Measurements from ENCODE around the gene MAN1C1.
"Not testable (repeated sequence)": the region's sequence is repeated elsewhere in the genome, so short reads cannot be mapped to it uniquely, and the experiment has no call there.

The MAN1C1 gene

DNA sequence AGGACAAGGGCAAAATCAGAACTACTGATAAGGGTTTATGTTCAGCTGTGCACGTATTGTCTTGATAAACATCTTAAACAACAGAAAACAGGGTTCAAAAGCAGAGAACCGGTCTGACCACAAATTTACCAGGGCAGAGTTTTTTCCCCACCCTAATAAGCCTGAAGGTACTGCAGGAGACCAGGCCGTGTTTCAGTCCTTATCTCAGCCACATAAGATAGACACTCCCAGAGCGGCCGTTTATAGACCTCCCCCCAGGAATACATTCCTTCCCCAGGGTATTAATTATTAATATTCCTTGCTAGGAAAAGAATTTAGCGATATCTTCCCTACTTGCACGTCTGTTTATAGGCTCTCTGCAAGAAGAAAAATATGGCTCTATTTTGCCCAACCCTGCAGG is 19.6 kb downstream of the MAN1C1 start:
- not testable (repeated sequence) for DNase-seq

DNA sequence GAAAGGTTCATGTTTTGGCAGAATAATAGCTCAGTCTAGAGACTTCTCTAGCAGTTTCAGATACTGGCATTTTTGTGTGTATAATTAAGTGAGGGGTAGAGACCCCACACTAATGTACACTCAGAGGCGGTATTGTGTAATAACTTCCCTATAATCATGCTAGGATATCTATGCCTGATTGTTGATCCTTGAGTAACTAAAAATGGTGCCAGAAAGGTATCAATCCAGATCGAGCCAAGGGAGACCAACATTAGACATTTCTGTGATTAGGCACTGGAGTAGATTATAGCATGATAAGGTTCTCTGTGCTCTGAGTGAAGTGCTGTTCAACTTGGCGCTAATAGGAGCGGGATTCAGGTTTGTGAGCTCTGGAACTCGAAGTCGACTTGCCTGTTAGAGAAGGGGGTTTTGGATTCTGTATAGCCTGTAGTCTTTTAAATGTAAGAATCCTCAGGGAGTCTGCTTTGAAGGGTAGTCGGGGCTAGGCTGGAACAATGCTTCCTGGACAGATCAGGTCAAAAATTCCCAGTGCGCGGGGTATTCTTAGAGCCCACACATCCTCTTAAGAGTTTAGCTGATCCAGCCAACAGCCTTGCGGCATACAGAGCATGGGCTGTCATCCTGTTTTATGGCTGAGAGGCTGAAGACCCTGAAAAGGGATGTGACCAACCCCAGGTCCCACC is 24.2 kb downstream of the MAN1C1 start:
- no peak for DNase-seq

DNA sequence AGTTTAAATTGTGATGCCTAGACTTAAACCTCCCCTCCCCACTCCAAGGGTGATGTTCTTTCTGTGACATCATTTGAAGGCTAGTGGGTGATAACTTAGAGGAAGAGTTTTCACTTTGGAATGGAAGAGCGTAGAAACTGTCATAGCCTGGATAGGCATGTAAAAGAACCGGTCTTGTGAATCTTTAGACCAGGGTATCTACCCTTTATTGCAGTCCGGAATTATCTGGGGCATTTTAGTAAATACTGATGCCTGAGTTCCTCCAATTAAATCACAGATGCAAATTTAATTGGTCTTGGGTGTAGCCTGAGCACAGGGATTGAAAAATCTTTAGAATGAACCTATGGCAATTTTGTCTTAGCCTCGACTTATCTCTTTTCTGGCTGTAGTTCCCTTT is 24.7 kb downstream of the MAN1C1 start:
- DNase-seq, result no peak

DNA sequence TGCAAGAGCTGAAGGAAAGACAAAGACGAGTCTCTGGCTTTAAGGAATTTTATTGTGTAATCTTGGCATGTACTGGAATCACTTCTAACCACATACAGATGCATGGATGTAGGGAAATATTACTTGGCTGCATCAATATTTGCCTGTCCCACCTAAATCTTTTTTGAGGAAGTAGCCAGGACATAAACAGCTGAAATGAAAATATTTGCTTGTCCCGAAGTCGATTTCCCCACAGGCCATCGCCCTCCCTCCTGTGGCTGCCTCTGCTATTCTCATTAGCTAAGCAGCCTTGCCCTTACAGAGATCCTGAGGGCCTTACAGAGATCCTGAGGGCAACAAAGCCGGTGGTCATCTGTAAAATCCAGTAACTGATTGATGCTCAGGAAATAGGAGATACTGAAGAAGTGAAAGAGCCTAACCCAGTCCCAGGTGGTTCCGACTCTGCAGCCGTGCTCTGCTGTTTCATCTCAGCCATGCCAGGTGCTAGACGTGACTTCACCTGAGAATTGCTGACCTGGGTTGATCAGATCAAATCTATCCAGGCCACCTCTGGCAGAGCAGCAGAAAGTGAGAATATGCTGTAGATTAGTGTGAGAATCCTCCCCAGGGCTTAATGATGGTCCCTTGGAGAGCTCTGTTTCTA is 25.5 kb downstream of the MAN1C1 start:
- DNase-seq, result no peak

DNA sequence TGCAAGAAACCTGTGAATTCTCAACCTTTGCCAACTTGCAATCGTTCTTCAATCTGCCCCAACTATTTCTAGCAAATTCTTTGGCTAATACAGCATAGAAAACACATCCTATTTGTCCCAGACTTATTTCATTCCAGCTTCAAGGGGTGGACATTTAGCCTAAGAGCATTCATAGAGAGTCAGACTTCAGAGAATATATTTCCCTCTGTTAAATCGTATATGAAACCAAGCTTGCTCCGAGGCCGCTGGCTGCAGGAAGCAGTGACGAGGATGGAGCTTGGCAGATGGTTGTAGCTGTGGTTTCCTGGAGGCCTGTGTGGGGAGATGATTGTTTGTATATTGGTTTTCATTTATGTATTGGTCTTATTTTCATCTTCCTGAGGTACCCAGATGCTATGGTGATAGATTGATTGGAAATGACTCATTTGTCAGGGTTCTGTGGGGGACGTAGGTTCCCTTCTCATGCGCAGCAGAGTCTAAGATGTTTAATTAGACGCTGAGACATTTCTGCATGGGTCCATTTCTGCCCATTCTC is 26.1 kb downstream of the MAN1C1 start:
- DNase-seq, result peak; percentile 57

DNA sequence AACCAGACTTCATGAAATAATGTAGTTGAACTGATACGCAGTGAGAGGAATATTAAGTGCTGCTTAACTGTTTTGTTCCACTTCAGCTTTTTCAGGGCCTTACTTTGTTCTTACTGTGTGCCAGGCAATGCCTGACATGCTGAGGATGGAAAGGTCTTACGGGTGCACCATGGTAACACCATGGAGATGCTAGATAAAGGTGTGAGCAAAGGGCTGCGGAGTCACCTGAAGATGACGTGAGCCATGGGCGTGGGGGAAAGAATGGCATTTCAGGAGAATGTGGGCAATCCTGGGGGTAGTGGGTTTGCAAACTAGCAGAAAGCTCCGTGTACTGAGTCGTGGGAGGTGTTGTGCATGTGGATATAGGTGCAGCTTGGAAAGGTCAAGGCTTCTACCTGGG is 27.3 kb downstream of the MAN1C1 start:
- no peak for DNase-seq

DNA sequence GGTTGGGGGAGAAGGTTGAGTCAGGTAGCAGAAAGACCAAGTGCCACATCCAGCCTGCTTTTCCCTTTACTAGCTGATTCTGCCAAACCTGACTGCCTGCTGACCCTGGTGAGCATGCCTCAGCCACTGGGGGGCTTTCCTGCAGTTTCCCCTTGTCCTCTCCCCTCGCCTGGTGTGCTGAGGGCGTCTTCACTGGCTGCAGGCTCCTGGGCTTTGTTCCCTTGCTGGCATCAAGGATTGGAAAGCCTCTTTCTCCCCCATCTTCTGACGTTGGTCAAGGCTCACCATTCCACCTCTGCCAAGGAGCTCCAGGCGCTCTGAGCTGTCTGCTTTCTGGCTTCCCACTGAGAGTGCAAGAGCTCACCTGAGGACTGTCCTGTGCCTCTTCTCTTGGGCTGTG is 28.4 kb downstream of the MAN1C1 start:
- DNase-seq, result no peak

DNA sequence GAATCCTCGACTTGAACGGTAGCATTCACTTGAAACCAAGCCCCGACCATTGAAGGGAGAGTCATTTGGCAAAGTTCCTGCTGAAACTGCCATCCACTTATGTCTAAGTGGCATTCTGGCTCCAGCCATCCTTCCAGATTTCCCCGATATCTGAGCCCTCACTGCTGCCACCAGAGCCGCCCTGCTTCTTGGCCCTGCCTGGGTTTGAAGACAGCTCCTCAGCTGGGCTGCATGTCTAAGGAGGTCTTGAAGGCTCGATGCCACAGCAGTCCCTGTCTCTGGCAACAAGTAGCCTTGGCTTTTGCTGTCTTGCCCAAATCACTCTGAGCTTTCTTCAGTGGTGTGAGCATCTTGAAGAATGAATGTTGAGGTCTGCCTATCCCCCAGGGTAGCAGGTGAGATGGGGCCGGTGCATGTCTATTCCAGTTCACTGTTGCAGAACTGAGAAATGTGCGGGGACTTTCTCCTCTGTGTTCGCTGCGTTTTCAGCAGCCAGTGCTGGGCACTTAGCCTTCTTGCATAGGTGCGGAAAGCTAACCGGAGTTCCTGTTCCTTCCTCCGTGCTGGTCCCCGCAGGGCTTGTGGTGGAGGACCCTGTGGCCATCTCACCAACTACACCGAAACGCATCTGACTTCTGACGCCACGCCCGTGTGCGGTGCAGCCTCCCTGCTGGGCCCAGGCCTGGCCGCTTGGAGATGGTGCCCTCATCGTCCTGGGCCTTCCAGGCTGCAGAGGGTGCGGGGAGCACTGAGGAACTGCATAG is 29.2 kb downstream of the MAN1C1 start:
- DNase-seq, result no peak

DNA sequence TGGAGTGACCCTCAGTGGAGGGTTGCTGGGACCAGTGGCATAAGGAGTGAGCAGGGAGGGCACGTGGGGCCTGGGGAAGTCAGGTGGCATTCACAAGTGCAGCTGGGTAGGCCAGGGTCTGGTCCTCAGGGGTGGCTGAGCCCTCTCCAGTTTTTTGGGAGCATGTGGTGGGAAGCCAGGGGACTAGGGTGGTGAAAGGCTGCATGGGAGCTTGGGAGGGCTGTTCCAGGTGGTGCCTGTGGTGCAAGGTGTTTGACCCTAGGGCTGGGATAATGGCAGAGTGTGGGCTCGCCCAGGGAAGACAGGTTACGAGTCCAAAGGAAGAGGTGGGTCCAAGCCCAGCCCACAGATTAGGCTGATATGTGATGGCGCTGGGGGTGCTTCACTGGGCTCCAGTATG is 30.5 kb downstream of the MAN1C1 start:
- DNase-seq, result no peak

DNA sequence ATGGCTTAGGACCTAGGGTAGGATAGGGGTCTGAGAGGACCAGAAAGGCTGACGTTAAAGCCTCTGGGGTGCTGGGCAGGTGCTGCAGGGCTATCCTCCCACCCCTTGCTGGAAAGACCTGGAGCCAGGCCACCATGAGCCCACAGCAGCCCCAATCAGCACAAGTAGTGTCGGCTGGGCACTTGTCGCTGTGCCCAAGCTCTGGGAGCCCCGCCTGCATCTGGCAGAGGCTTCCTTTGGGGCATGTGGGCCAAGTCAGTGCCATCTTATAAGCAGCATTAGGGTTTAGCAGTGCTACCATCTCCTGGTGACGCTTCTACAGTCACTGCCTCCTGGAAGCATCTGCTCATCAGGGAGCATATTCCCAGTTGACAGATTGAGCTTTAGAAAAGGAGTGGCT is 31.3 kb downstream of the MAN1C1 start:
- no peak for DNase-seq

DNA sequence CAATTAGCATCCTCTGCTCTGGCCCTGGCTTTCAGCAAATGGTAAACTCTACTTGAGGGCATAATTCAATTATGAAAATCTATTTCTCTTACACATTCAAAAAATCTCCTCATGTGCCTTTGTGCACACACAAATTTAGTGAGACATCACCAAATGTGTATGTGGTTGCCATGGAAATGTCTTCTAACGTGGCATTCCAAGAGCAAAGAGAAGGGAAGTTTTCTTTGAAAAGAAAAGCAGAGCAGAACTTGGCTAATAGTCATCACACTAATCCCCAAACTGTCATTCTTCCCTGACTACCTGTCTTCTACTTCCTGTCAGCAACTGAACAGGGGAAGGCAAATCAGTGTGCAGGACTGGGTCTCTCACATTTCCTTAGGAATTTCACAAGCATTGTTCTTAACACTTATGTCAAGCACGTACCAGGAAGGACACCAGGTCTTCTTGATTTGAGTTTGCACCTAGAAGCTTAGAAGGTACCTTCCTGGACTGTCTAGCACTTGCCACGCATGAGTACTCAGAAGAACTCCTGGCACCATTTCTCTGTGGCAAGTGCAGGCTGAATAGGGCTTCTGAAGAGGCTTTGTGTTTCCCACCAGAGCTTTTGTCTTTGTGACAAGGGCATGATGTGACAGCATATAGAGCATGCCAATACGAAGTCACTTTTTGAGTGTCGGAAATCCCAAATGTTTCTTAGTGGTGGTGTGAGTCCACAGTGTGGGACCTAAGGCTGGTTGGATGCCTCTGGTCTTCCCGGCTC is 32.3 kb downstream of the MAN1C1 start:
- DNase-seq, result no peak

DNA sequence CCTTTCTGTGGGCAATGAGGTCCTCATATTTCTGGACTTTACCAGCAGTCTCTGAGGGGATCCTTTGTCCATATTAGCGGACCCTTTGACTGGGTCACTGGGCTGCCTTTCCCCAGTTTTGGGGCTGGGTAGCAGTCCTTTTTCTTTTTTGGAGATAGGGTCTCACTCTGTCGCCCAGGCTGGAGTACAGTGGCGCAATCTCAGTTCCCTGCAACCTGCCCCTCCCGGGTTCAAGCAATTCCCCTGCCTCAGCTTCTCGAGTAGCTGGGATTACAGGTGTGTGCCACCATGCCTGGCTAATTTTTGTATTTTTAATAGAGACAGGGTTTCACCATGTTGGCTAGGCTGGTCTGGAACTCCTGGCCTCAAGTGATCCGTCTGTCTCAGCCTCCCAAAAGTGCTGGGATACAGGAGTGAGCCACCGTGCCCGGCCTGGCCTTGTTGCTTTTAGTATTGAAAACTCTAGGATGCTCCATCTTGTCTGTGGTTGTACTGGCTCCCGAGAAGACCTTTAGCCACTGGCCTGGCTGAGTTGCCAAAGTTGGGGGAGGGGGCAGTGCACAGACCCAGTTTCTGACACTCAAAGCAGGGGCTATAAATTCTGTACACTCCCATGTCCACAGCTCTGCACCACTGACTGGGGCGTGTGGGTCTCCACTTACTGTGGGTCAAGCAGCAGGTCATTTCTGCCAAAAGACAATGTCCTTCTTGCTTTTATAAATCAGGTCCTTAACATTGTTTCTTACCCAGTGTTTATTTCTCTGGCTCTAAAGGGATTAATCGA is 33.1 kb downstream of the MAN1C1 start:
- DNase-seq, result no peak

DNA sequence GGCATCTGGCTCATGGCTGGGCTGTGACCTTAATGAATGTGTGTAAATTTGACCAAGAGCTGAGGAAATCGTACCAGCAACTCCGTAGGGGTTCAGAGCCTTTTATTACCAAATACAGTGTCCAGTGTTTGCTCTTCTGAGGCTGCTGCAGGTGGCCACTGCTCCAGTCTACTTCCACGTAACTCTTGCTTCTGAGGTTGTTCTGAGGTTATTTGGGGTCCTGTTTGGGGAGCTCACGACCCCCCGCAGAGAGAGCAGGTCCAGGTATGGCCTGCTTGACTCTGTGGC is 33.6 kb downstream of the MAN1C1 start:
- DNase-seq, result no peak

DNA sequence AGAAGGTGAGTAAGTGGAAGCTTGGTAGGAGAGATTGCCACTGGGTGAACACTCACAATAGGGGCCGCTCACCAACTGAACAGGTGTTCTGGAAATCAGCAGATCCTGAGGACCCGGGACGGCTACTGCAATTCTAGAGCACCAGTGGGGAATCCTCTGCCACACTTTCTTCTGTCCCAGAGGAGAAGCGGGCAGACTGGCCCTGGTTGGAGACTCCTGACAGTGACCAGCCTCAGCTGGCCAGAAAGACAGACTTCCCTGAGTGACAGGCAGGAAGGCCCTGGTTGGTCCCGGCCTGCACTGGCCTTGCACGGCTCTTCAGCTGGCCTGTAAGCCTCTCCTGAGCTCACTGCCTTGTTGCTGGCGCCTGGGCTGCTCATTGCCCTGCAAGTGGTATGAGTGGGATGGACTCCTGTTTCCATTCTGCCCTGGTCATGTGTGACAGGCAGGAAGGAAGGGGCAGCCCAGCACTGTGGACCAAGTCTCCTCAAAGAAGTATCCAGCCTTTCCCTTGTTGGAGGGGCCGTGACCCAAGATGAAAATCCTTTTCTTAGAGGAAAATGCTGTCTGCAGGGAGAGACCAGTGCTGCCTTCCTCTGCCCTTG is 34.5 kb downstream of the MAN1C1 start:
- DNase-seq, result no peak

DNA sequence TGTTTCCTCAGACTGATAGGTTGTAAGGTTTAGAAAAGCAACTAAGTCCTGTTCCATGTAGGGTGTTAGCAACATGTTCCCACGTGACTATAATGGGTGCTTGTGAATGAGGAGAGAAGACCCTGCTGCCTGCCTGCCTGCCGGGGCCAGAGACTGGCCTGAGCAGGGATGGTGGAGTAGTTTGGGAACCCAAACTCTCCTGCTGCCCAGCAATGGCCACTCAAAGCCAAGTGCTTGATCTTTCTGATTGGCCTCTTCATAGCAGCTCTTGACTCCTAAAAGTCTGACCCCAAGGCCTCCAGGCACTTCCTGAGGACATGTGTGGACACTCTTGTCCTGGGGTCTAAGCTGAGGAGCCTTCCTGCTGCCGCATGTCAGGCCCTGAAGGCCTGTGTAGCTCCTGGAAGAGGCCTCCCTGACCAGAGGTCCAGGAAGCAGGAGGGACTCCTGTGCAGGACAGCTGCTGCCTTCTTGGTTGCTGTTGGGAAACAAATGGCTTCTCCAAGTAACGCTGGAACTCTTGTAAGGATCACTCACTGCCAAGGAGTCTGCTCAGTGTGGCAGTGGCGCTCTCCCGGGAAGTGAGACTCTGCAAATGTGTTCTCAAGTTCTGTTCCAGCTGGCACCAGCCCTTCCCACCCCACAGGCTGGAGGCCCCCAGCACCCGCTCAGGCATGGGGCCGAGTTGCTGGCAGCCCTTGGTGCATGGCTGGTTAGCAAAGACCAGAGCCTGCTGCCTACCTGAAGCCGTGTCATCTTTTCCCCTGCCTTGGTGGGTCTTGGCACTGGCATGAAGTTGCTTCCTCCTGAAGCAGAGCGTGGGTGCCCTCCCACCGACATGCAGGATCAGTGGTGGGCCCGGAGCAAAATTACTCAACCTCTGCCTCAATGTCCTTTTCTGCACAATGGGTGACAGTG is 35.5 kb downstream of the MAN1C1 start:
- DNase-seq, result no peak

DNA sequence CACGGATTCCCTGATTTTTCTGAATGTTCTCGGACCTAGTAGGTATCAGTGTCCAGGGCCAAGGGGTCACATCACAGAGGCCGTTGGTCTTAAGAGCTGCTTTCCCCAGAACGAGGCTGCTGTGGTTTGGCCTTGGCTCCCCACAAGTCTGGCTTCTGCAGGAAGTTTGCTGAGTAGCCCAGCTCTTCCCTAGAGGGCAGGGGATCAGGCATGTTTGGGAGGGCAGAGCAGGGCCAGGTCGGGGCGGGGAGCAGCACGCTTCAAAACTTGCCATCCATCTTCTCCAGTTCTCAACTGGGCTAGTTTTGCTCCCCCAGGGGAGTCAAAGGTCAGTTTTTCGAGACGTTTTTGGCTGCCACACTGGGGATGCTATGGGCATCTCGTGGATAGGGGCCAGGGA is 37.0 kb downstream of the MAN1C1 start:
- no peak for DNase-seq

DNA sequence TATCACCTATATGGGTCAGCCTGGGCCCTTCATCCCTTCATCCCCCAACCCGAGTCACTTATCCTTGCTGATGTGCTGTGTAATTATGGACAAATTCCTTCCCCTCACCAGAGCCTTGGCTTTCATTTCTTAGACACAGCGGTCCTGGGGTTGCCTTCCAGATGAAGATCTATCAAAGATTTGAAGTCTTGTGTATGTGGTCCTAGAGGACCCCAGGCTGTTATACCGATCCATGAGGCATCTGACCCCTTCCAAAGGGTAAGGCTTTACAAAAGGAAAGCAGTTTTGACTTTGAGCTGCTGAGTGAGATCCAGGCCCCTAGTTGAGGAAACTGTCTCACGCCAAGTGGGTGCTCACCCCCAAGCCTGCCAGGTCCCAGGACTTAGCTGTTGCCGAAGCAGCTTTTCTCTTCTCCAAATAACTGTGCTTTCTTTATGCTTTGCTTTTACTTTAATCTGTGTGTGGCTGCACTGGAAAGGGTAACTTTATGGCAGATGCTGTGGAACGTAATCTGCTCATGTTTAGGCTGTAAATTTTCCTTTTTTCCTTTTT is 37.6 kb downstream of the MAN1C1 start:
- DNase-seq, result no peak

DNA sequence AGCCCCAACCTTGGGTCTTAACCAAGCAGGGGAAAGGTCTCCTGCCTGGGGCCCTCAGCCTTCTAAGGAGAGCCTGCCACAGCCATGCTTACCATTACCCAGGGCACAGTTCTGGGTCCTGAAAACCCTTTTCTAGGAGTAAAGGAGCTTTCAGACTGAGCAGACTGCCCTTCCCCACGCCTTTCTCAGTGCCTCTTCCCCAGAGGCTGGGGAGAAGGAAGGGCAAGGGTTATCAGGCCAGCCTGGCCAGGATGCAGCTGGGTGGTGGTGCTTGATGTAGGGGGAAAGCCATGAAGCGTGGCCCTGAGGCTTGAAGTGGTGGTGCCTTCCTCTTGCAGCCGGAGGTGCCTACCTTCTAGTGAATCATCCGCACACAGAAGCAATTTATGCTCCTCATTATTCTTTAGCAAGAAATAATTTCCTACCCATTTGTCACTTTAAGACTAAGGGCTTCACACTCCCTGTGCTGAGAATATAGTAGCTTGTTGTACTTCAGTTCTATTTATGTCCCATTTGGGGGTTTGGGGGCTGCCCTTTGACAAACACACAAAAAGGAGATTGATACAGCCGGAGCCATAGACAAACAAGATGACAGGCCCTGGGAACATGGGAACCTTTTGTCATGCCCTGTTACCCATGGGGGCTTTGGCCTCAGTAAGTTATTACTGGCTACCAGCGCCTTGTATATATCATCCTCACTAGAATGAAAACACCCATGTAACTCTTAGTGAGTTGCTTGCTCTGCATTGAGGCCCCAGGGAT is 40.7 kb downstream of the MAN1C1 start:
- DNase-seq, result no peak

DNA sequence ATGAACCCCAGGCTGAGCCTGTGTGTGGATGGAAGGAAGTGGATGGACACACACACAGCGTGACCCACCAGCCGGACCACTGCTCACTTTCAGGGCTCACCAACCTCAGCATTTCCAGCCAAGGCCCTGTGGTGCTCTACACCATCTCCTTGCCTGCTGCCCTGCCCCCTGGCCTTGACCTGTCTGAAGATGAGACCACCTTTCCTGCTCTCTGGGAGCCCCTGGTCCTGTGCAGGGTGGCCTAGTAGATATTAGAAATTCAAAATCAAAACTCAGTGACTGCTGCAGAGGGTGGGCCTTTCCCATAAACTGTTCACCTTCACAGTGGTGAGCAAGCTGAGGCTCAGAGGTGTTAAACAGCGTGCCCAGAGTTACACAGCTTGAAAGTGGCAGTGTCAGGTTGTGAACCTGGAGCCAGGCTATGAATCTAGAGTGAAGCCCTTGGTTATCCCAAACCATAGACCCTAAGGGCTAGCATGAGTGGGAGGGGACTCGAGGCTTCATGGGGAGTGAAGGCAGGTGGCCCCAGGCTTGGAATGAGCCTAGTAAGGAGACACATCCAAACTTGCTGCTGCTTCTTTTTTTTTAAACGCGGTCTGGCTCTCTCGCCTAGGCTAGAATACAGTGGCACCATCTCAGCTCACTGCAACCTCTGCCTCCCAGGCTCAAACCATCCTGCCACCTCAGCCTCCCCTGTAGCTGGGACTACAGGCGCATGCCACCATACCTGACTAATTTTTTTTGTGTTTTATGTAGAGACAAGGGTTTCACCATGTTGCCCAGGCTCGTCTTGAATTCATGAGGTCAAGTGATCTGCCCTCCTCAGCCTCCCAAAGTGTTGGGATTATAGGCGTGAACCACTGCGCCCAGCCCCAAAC is 41.5 kb downstream of the MAN1C1 start:
- no peak for DNase-seq
